ENCODE data around the gene HOXD4.

Gene HOXD4

GRCh38 chr2:176112375-176113302, 38.7 kb upstream of the HOXD4 start:
- peak; percentile 84 for DNase-seq

GRCh38 chr2:176114120-176114929, 37.0 kb upstream of the HOXD4 start:
- DNase-seq = no peak

GRCh38 chr2:176114930-176115625, 36.3 kb upstream of the HOXD4 start:
- peak; percentile 87 for DNase-seq

- DNase-seq = peak; percentile 95
These were observed 35.2 kb upstream of the HOXD4 start, which contains the start of gene HOXD10 for GRCh38 chr2:176115883-176116813. HOXD10 (plus strand) TSS chr2:176116778; CDS start chr2:176116834, 56 bp downstream.

GRCh38 chr2:176117162-176117822, 34.1 kb upstream of the HOXD4 start:
- DNase-seq = no peak

- no peak for DNase-seq
These were observed 33.5 kb upstream of the HOXD4 start for GRCh38 chr2:176117823-176118371.

- no peak for DNase-seq
These were observed 32.6 kb upstream of the HOXD4 start for GRCh38 chr2:176118601-176119339.

- no peak for DNase-seq
These were observed 30.8 kb upstream of the HOXD4 start for GRCh38 chr2:176120364-176121189.

GRCh38 chr2:176121190-176122051, 29.9 kb upstream of the HOXD4 start:
- peak; percentile 93 for DNase-seq

GRCh38 chr2:176122052-176122682, 29.2 kb upstream of the HOXD4 start:
- peak; percentile 97 for DNase-seq

GRCh38 chr2:176122683-176123410, 28.5 kb upstream of the HOXD4 start, which contains the start of gene HOXD9:
HOXD9 (plus strand) TSS chr2:176122719; CDS start chr2:176122769, 50 bp downstream.
- DNase-seq = peak; percentile 88

- DNase-seq = no peak
These were observed 27.8 kb upstream of the HOXD4 start for GRCh38 chr2:176123411-176124109.

GRCh38 chr2:176124110-176124946, 27.0 kb upstream of the HOXD4 start:
- peak; percentile 83 for DNase-seq

GRCh38 chr2:176124947-176125771, 26.2 kb upstream of the HOXD4 start:
- peak; percentile 82 for DNase-seq
